GM19043 (cell line): ENCODE results near the gene HOXD8.

Experiments
- ATAC-seq: cut with Tn5 transposase; IDR thresholded peaks from one replicate; pipeline ENCODE4 v1.9.1; 2021; ENCODE audit warnings: low read depth; ENCODE audit not compliant: unreplicated experiment

Gene HOXD8

GRCh38 chr2:176128982-176129796 is at the start of gene HOXD8:
HOXD8 (plus strand) TSS chr2:176129705; CDS start chr2:176130367, 662 bp downstream.
- ATAC-seq: no peak

GRCh38 chr2:176079831-176080539 is 49.5 kb upstream of the HOXD8 start:
- ATAC-seq: no peak

GRCh38 chr2:176080540-176081375 is 48.7 kb upstream of the HOXD8 start:
- no peak for ATAC-seq

GRCh38 chr2:176081376-176081836 is 48.1 kb upstream of the HOXD8 start:
- no peak for ATAC-seq

GRCh38 chr2:176081837-176082524 is 47.5 kb upstream of the HOXD8 start:
- no peak for ATAC-seq

- ATAC-seq: no peak
Measured at GRCh38 chr2:176082525-176082823, 47.0 kb upstream of the HOXD8 start.

GRCh38 chr2:176082824-176083751 is 46.4 kb upstream of the HOXD8 start:
- ATAC-seq: no peak

GRCh38 chr2:176083796-176084261 is 45.7 kb upstream of the HOXD8 start, which contains the start of gene EVX2:
EVX2 (minus strand) TSS chr2:176083962; CDS start chr2:176083776, 186 bp downstream.
- ATAC-seq: no peak

- no peak for ATAC-seq
Measured at GRCh38 chr2:176084611-176085119, 44.8 kb upstream of the HOXD8 start.

GRCh38 chr2:176085120-176085788 is 44.3 kb upstream of the HOXD8 start:
- no peak for ATAC-seq

GRCh38 chr2:176085861-176086771 is 43.4 kb upstream of the HOXD8 start:
- no peak for ATAC-seq

- no peak for ATAC-seq
Measured at GRCh38 chr2:176087330-176088047, 42.0 kb upstream of the HOXD8 start.

GRCh38 chr2:176088048-176088936 is 41.2 kb upstream of the HOXD8 start:
- ATAC-seq: no peak

GRCh38 chr2:176088937-176089842 is 40.3 kb upstream of the HOXD8 start:
- ATAC-seq: no peak
